Renal cortical epithelial cell (primary cell): ENCODE data around the gene TTLL11. TPM values are rescaled to one million over a fixed set of nuclear protein-coding genes. Genes with fewer than 3 reads are reported as not detected.
"Not testable (repeated sequence)": the region's sequence is repeated elsewhere in the genome, so short reads cannot be mapped to it uniquely, and the experiment has no call there.

Experiments
- DNase-seq: peaks from one replicate; pipeline ENCODE4 v3.0.0-alpha.2; 2011; ENCODE audit warnings: low read depth
- total RNA-seq: library from RNA; depleted of rRNA; stranded (reverse); fragments of >200 nt; gene quantifications from 2 replicates; pipeline ENCODE4 v1.2.3, GENCODE V29; 2014

TTLL11 gene
- total RNA-seq, 1 donor from 2014 or later, result 6.7 TPM

GRCh38 chr9:122085260-122085659 is 7.8 kb downstream of the TTLL11 start:
- no peak for DNase-seq

DNA sequence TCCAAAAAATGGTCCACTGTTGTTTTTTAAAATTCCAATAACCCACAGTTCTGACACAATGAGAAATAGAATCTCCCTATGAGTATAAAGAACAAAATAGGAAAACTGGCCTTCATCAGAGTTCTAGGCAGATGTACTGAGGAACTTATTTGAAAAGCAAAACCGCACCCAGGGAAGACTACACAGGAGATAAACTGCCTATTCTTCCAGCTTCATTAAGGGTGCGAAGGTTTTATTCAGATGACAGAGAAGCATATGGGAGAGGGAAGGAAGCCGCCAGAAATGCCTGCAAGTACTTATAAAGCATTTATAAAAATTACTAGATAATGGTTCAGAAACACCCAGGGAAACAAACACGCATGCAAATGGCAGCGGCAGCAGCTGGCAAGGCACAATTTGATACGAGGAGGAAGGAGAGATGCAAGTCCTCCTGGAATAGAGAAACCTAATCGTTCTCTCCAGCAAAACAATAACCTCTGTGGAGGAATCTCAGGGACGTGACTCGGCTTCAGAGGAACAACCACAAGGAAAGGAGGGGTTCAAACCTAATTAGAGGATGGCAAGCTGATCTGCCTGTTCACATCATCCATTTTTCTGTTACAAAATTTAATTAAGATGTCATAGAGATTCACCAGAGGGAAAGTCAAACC is 9.0 kb downstream of the TTLL11 start:
- DNase-seq, result no peak

DNA sequence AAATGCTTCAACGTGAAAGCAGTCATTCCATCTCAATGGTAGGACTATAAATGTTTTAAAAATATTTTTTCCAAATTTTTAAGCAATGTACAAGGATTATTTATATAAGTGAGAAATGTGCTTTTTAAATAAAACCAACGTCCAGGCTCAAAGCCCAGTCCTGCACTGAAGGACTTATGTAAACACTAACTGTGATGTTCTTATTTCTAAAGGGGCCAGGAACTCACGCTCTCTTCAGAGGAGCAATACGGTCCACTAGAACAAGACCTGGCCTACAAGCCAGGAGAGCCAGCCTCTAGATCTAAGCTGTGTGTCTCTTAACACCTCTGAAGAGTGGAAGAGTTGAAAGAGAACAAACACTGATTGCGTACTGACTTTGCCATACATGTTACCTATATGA is 12.1 kb downstream of the TTLL11 start:
- DNase-seq, result no peak

- no peak for DNase-seq
Measured at GRCh38 chr9:122078557-122078956, 14.6 kb downstream of the TTLL11 start.

GRCh38 chr9:122076773-122077172 is 16.3 kb downstream of the TTLL11 start:
- DNase-seq, result no peak

GRCh38 chr9:122076117-122076516 is 17.0 kb downstream of the TTLL11 start:
- DNase-seq, result no peak

DNA sequence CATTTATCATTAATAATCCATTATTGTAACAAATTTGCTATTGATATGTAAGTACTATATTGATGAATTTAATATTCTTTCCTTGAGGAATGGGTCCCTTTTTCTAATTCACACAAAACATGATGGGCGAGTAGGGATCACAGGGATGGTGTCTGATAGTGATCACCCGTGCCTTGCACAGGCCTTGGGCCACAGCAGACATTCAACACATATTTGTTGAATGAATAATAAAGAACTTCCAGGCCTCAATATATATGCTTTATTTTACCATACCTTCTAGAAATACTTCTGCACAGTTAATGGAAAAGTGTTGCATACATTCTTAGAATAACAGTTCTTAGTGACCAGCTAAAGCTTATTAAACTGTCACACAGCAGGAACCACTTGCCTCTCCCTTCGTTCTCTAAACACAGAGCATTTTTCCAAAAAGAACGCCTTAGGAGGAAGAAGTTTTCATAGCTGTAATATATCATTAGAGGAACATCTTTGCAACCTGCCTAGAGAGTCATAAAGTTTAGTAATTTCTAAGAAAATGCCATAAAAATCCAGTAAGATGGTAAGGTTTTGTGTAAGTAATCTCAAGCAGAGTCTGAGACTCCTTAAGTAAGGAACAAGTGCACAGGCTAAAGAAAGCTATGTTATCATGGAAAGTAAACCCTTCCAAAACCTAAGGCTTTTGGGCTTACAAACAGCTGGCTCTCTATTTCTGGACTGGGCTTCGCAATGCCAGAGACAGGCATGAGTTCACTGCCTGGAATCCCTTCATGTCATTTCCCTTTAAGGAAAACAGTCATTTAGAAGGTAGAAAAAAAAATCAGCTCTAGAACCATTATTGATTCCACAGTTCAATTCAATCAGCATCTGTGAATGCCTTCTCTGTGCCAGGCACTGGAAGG is 17.7 kb downstream of the TTLL11 start:
- DNase-seq, result no peak

DNA sequence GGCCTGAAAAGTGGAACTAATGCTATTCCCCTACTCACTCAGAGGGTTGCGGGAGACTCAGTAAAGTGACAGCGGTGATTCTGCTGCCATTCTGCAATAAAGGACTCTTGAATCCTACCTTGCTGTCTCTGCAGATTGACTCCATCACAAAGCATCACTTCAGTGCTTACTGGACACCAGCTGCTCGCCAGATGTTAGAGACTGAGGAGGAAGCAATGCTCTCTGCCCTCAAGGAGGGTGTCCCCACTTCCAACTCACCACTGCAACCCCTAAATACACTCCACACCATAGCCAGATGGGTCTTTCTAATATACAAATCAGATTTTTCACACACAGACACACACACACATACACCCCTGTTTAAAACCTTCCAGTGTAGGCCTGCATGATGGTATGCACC is 21.4 kb downstream of the TTLL11 start:
- DNase-seq, result no peak

DNA sequence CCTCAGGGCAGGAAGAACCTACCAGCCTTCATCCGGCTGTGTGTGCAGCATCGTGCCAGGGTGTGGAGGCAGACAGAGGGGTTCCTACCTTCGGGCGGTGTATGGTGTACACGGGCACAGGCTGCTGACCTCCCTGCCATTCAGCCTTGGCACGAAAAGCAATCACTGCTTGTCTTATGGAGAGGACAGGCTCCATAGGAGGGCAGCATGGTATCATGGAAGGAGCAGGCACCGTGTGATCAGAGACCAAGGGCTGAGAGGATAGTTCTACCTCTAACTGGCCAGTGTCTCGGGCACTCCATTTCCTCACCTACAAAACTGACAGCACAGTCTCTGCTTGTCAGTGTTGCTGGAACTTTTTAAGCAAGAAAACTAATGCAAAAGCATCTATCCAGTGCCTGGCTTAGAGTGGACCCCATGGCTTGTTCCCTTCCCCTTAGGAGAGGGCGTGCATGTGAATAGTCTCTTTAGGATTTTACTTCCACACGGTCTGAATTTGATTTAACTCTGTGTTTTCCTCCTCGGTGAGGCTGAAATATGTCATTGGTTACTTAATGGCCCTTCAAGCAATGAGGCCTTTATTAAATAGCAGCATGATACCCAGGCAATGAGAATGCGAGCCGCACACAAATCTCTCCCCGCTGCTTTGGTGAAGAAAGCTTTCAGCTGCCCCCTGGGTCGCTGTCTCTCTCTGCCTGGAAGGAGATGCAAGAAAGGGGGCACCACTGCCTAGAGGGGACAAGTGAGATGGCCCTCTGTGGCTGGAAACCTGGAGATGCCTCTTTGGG is 22.2 kb downstream of the TTLL11 start:
- DNase-seq, result no peak

GRCh38 chr9:122066680-122067079 is 26.4 kb downstream of the TTLL11 start:
- DNase-seq, result not testable (repeated sequence)

- peak; percentile 7 for DNase-seq
Measured at GRCh38 chr9:122065923-122066629, 27.0 kb downstream of the TTLL11 start.

GRCh38 chr9:122060481-122060880 is 32.6 kb downstream of the TTLL11 start:
- DNase-seq, result no peak

DNA sequence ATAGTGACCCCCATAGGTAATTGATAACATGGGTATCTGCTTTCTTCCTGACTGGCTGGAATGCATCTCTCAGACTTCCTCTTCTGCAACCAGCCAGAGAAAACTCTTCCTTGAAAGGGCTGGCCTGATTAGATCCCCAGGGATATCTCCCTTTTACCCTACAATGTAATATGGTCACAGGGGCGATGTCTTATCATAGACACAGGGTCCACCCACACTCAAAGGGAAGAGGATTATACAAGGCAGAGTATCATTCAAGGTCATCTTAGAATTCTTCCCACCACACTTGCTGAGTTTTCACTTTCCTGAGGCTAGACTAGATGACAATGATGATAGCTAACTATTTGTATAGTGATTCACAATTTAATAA is 33.2 kb downstream of the TTLL11 start:
- DNase-seq, result no peak

GRCh38 chr9:122059214-122059954 is 33.7 kb downstream of the TTLL11 start:
- DNase-seq, result no peak

DNA sequence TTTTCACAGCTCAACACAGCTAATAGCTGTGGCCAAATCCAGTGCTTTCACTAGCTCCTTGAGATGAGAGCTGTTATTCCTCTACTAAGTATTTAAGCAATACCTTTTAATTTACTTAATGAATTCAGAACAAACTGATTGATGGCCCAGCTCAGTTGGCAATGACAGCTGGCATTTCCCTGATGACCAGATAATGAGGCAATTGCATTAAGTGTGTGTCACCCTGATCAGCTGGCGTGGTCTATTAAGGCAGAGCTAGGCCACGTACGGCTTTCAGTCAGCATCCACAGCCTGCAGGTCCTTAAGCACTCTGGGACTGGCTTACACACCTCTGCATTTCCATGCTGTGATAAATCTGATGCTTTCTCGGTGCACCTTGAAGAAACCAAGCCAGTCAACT is 34.4 kb downstream of the TTLL11 start:
- no peak for DNase-seq

DNA sequence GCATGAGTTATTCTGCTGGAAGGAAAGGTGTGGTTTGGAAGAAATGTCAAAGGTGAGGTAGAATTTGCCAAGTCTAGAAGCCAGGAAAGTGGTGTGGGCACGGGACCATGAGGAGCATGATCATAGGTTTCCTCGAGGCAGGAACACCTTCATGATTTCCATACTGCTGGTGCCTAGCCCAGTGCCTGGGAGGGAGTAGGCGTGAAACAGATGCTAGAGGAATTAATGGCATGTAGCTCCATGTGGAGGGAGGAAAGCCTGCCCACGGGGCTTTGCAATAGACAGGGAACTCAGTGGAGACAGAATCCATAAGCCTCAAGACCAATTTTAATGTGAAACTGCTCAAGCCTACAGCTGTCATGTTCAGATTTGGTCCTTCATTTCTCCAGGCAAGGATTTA is 35.1 kb downstream of the TTLL11 start:
- no peak for DNase-seq

DNA sequence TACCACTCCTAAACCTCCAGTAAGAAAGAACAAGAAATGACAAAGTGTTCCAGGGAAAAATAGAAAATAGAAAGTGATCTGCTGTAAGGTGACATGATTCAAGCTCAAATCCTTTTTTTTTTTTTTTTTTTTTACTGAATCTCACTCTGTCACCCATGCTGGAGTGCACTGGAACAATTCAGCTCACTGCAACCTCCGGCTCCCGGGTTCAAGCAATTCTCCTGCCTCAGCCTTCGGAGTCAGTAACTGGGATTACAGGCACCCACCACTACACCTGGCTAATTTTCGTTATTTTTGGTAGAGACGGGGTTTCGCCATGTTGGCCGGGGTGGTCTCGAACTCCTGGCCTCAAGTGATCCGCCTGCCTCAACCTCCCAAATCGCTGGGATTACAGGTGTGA is 35.9 kb downstream of the TTLL11 start:
- no peak for DNase-seq

GRCh38 chr9:122056484-122056883 is 36.6 kb downstream of the TTLL11 start:
- no peak for DNase-seq

- no peak for DNase-seq
Measured at GRCh38 chr9:122055701-122056100, 37.4 kb downstream of the TTLL11 start.

DNA sequence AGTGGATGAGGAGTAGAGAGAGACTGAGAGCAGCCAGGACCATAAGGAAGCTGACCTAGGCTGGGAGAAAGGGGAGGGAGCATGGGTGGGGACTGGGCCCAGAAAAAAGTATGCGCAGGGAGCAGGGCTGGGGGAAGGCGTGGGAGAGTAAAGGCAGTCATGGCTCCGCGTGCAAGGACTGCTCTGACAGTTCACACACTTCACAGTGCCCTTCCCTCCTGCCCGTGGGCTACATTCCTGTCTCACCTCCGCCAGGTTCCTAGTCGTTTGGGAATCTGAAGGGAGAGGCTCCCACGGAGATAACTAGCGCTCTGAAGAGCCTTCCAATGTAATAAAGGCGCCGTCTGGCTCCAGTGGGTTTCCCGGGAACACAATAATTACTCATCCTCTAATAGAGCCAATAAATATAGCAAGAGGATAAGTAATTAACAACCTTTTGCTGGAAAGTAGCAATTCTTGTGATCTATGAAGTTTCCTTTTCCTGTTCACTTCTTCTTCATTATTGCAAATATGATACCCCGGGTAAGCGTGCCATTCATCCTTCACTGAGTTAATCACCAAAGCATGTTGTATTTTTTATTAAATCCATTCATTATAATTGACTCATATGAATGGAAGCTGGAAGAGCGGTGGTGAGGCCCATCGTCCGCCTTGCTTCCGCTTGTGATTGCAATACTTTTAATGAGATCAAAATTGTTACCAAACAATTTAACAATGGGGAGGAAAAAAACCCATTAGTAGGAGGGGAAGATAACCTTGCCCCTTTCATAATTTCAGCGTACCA is 39.3 kb downstream of the TTLL11 start:
- no peak for DNase-seq
